22Rv1 (cell line): ENCODE data around the gene ANKRD55.

Source experiments
- ZFX ChIP-seq: fragments of 450-650 bp; IDR thresholded peaks from 2 replicates; pipeline ENCODE4 v1.6.1; 2017; ENCODE audit warnings: antibody characterized with exemption, borderline replicate concordance
- TF ChIP-seq, protein P1 (sequence below): fragments of 450-650 bp; IDR thresholded peaks from 2 replicates; pipeline ENCODE4 v1.5.1; 2017; ENCODE audit warnings: mild to moderate bottlenecking

DNA sequence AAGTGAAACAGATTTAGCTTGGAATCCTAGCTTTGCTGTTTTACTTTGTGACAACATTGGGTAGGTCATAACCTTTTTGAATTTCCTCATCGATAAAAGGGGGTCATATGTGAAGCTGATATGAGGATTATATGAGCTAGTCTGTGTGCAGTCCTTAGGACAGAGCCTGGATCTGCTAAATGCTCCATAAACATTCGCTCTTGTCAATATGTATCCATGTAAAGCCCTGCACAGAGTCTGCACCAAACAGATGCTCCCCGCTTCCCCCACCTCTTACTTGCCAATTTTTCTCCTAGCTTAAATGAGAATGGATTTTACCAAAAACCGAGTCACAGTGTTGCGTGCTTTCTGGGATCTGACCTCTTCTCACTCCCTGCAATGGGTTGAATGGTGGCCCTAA, 5.4 kb downstream of the ANKRD55 start:
- TF ChIP-seq, protein P1, sequence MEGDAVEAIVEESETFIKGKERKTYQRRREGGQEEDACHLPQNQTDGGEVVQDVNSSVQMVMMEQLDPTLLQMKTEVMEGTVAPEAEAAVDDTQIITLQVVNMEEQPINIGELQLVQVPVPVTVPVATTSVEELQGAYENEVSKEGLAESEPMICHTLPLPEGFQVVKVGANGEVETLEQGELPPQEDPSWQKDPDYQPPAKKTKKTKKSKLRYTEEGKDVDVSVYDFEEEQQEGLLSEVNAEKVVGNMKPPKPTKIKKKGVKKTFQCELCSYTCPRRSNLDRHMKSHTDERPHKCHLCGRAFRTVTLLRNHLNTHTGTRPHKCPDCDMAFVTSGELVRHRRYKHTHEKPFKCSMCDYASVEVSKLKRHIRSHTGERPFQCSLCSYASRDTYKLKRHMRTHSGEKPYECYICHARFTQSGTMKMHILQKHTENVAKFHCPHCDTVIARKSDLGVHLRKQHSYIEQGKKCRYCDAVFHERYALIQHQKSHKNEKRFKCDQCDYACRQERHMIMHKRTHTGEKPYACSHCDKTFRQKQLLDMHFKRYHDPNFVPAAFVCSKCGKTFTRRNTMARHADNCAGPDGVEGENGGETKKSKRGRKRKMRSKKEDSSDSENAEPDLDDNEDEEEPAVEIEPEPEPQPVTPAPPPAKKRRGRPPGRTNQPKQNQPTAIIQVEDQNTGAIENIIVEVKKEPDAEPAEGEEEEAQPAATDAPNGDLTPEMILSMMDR, result no peak
- TF ChIP-seq ZFX, result no peak
